HepG2 (cell line): Measurements from ENCODE around the gene CNGA3. TPM values are rescaled to one million over a fixed set of nuclear protein-coding genes. Genes with fewer than 3 reads are reported as not detected.

Source experiments
- AFF4 ChIP-seq: sonication (generic); formaldehyde crosslinking; IDR thresholded peaks from 2 replicates; pipeline ENCODE4 v1.4.0; 2020; ENCODE audit warnings: missing genetic modification reagents
- HOXD1 ChIP-seq: sonication (generic); formaldehyde crosslinking; IDR thresholded peaks from 2 replicates; pipeline ENCODE4 v1.5.0; 2020; ENCODE audit warnings: missing genetic modification reagents
- PHF8 ChIP-seq: sonication (generic); formaldehyde crosslinking; IDR thresholded peaks from 2 replicates; pipeline ENCODE4 v1.5.0; 2020; ENCODE audit warnings: missing genetic modification reagents
- RXRA ChIP-seq: sonication (generic); formaldehyde crosslinking; IDR thresholded peaks from 2 replicates; pipeline ENCODE4 v1.5.1; 2020; ENCODE audit warnings: missing genetic modification reagents
- ZNF501 ChIP-seq: sonication (generic); formaldehyde crosslinking; IDR thresholded peaks from 2 replicates; pipeline ENCODE4 v1.5.1; 2020; ENCODE audit warnings: mild to moderate bottlenecking, moderate library complexity, missing genetic modification reagents
- ZNF614 ChIP-seq: IDR thresholded peaks from 2 replicates; pipeline ENCODE4 v1.6.1; 2018; ENCODE audit warnings: missing biosample characterization, missing genetic modification reagents, inconsistent platforms, borderline replicate concordance
- ZNF749 ChIP-seq: sonication (generic); formaldehyde crosslinking; IDR thresholded peaks from 2 replicates; pipeline ENCODE4 v1.8.0; 2022; ENCODE audit warnings: mild to moderate bottlenecking, missing genetic modification reagents, moderate library complexity, borderline replicate concordance
- ZNF839 ChIP-seq: sonication (generic); formaldehyde crosslinking; IDR thresholded peaks from 2 replicates; pipeline ENCODE4 v1.4.0; 2020; ENCODE audit warnings: missing genetic modification reagents, mild to moderate bottlenecking, borderline replicate concordance
- polyA plus RNA-seq, 8 experiments: library from polyadenylated mRNA; depleted of rRNA in 3 of 8; stranded (reverse) in 7 of 8; unstranded in 1 of 8; fragments of >200 nt; fragmentation: Illumina TruSeq in 4 of 8; extraction: Trizol in 4 of 8; gene quantifications; 2 replicates each; pipeline versions ENCODE4 v1.2.1 to v1.2.3, GENCODE V29; 2011 to 2016; ENCODE audit warnings: low read depth in 4 of 8, missing spikeins in 1 of 8, mixed read lengths in 1 of 8; ENCODE audit not compliant: insufficient read depth in 1 of 8
- total RNA-seq, 5 experiments: library from RNA; depleted of rRNA; stranded (reverse); fragments of >200 nt; fragmentation: Illumina TruSeq; extraction: Trizol; gene quantifications; 2 replicates each; pipeline ENCODE4 v1.2.3, GENCODE V29; 2016; ENCODE audit warnings: low read depth in 1 of 5
- TF ChIP-seq, protein P1 (sequence below): sonication (generic); formaldehyde crosslinking; IDR thresholded peaks from 2 replicates; pipeline ENCODE4 v1.4.0; 2020; ENCODE audit warnings: missing genetic modification reagents, borderline replicate concordance
- TF ChIP-seq, protein P2 (sequence below): sonication (generic); formaldehyde crosslinking; IDR thresholded peaks from 2 replicates; pipeline ENCODE4 v1.4.0; 2020; ENCODE audit warnings: missing genetic modification reagents
- TF ChIP-seq, protein P3 (sequence below): sonication (generic); formaldehyde crosslinking; IDR thresholded peaks from 2 replicates; pipeline ENCODE4 v1.8.0; 2023; ENCODE audit warnings: mild to moderate bottlenecking, missing genetic modification reagents
- TF ChIP-seq, protein P4 (sequence below): sonication (generic); formaldehyde crosslinking; IDR thresholded peaks from 2 replicates; pipeline ENCODE4 v1.5.1; 2020; ENCODE audit warnings: mild to moderate bottlenecking, missing genetic modification reagents, moderate library complexity

CNGA3 gene
- total and polyA plus RNA-seq, 2 of the 13 experiments (the other 11 are each of a cell fraction or from before 2014, with no cell fraction given) = not detected

- TF ChIP-seq, protein P1, sequence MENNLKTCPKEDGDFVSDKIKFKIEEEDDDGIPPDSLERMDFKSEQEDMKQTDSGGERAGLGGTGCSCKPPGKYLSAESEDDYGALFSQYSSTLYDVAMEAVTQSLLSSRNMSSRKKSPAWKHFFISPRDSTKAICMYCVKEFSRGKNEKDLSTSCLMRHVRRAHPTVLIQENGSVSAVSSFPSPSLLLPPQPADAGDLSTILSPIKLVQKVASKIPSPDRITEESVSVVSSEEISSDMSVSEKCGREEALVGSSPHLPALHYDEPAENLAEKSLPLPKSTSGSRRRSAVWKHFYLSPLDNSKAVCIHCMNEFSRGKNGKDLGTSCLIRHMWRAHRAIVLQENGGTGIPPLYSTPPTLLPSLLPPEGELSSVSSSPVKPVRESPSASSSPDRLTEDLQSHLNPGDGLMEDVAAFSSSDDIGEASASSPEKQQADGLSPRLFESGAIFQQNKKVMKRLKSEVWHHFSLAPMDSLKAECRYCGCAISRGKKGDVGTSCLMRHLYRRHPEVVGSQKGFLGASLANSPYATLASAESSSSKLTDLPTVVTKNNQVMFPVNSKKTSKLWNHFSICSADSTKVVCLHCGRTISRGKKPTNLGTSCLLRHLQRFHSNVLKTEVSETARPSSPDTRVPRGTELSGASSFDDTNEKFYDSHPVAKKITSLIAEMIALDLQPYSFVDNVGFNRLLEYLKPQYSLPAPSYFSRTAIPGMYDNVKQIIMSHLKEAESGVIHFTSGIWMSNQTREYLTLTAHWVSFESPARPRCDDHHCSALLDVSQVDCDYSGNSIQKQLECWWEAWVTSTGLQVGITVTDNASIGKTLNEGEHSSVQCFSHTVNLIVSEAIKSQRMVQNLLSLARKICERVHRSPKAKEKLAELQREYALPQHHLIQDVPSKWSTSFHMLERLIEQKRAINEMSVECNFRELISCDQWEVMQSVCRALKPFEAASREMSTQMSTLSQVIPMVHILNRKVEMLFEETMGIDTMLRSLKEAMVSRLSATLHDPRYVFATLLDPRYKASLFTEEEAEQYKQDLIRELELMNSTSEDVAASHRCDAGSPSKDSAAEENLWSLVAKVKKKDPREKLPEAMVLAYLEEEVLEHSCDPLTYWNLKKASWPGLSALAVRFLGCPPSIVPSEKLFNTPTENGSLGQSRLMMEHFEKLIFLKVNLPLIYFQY (CRISPR knock-in tag) = no peak
- TF ChIP-seq, protein P2, sequence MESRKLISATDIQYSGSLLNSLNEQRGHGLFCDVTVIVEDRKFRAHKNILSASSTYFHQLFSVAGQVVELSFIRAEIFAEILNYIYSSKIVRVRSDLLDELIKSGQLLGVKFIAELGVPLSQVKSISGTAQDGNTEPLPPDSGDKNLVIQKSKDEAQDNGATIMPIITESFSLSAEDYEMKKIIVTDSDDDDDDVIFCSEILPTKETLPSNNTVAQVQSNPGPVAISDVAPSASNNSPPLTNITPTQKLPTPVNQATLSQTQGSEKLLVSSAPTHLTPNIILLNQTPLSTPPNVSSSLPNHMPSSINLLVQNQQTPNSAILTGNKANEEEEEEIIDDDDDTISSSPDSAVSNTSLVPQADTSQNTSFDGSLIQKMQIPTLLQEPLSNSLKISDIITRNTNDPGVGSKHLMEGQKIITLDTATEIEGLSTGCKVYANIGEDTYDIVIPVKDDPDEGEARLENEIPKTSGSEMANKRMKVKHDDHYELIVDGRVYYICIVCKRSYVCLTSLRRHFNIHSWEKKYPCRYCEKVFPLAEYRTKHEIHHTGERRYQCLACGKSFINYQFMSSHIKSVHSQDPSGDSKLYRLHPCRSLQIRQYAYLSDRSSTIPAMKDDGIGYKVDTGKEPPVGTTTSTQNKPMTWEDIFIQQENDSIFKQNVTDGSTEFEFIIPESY (CRISPR knock-in tag) = no peak
- 0 out of 2 replicates have a peak, but pooled peaks have one; percentile 8 for TF ChIP-seq ZNF614 (CRISPR knock-in tag)
- TF ChIP-seq, protein P3, sequence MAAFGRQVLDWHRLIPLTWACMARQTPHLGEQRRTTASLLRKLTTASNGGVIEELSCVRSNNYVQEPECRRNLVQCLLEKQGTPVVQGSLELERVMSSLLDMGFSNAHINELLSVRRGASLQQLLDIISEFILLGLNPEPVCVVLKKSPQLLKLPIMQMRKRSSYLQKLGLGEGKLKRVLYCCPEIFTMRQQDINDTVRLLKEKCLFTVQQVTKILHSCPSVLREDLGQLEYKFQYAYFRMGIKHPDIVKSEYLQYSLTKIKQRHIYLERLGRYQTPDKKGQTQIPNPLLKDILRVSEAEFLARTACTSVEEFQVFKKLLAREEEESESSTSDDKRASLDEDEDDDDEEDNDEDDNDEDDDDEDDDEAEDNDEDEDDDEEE (CRISPR knock-in tag) = peak; percentile 23; the same call in 1 of the 2 replicates
- no peak for TF ChIP-seq HOXD1 (CRISPR knock-in tag)
- TF ChIP-seq ZNF501 (CRISPR knock-in tag) = peak; percentile 70; the same call in 1 of the 2 replicates
- TF ChIP-seq ZNF839 = no peak
- no peak for TF ChIP-seq ZNF749 (CRISPR knock-in tag)
- no peak for TF ChIP-seq RXRA (CRISPR knock-in tag)
- peak; percentile 10; the same call in 1 of the 2 replicates for TF ChIP-seq PHF8
- TF ChIP-seq, protein P4, sequence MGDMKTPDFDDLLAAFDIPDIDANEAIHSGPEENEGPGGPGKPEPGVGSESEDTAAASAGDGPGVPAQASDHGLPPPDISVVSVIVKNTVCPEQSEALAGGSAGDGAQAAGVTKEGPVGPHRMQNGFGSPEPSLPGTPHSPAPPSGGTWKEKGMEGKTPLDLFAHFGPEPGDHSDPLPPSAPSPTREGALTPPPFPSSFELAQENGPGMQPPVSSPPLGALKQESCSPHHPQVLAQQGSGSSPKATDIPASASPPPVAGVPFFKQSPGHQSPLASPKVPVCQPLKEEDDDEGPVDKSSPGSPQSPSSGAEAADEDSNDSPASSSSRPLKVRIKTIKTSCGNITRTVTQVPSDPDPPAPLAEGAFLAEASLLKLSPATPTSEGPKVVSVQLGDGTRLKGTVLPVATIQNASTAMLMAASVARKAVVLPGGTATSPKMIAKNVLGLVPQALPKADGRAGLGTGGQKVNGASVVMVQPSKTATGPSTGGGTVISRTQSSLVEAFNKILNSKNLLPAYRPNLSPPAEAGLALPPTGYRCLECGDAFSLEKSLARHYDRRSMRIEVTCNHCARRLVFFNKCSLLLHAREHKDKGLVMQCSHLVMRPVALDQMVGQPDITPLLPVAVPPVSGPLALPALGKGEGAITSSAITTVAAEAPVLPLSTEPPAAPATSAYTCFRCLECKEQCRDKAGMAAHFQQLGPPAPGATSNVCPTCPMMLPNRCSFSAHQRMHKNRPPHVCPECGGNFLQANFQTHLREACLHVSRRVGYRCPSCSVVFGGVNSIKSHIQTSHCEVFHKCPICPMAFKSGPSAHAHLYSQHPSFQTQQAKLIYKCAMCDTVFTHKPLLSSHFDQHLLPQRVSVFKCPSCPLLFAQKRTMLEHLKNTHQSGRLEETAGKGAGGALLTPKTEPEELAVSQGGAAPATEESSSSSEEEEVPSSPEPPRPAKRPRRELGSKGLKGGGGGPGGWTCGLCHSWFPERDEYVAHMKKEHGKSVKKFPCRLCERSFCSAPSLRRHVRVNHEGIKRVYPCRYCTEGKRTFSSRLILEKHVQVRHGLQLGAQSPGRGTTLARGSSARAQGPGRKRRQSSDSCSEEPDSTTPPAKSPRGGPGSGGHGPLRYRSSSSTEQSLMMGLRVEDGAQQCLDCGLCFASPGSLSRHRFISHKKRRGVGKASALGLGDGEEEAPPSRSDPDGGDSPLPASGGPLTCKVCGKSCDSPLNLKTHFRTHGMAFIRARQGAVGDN (CRISPR knock-in tag) = peak; percentile 32; the same call in 1 of the 2 replicates
- no peak for TF ChIP-seq AFF4 (CRISPR knock-in tag)
These were observed 99.7 kb downstream of the CNGA3 start (continued) for GRCh38 chr2:98445683-98446581.
